GM12864 (cell line): ENCODE results near the gene PPP1R15B.

ENCODE experiments used
- DNase-seq: peaks from one replicate; pipeline ENCODE4 v3.0.0-alpha.2; 2011; ENCODE audit warnings: low read depth
- H3K4me3 ChIP-seq: 2 replicates; pipeline ENCODE4 v1.5.1; 2011; ENCODE audit warnings: mild to moderate bottlenecking, low read depth, low read length, control low read depth
- CTCF ChIP-seq: IDR thresholded peaks from 2 replicates; pipeline ENCODE4 v1.5.1; 2011; ENCODE audit warnings: low read depth, mild to moderate bottlenecking, moderate library complexity, low read length, control low read depth, inconsistent platforms; ENCODE audit errors: missing control alignments

Gene PPP1R15B

GRCh38 chr1:204443871-204444581 lies 32.4 kb upstream of the PPP1R15B start:
- no peak overlapping the region for H3K4me3 ChIP-seq
- no peak for TF ChIP-seq CTCF

GRCh38 chr1:204443260-204443619 lies 31.6 kb upstream of the PPP1R15B start:
- DNase-seq: no peak
- no peak overlapping the region for H3K4me3 ChIP-seq
- no peak for TF ChIP-seq CTCF

More at GRCh38 chr1:204443871-204444581, 32.4 kb upstream of the PPP1R15B start:
- DNase-seq: no peak

- no peak for TF ChIP-seq CTCF
- H3K4me3 ChIP-seq: no peak overlapping the region
- DNase-seq: no peak
These were observed 31.0 kb upstream of the PPP1R15B start for GRCh38 chr1:204442376-204443259.

GRCh38 chr1:204441558-204441957 lies 29.9 kb upstream of the PPP1R15B start:
- H3K4me3 ChIP-seq: no peak overlapping the region
- DNase-seq: no peak
- no peak for TF ChIP-seq CTCF

- DNase-seq: no peak
- TF ChIP-seq CTCF: no peak
- no peak overlapping the region for H3K4me3 ChIP-seq
These were observed 28.2 kb upstream of the PPP1R15B start for GRCh38 chr1:204439621-204440375.

- TF ChIP-seq CTCF: no peak
- no peak overlapping the region for H3K4me3 ChIP-seq
- no peak for DNase-seq
These were observed 27.0 kb upstream of the PPP1R15B start for GRCh38 chr1:204438628-204439027.
